ENCODE data around the gene IL22RA2. TPM values are rescaled to one million over a fixed set of nuclear protein-coding genes. Genes with fewer than 3 reads are reported as not detected.

Gene IL22RA2
- total and polyA plus RNA-seq, 12 donors: not detected

- no peaks in the 10 kb centered on the region for H3K9me3 ChIP-seq (replicated peaks in 1 of 3)
- H3K27me3 ChIP-seq: no peaks in the 10 kb centered on the region
- no peak for TF ChIP-seq POLR2A (IDR thresholded peaks at IDR 0.05)
- no peak for TF ChIP-seq CTCF (IDR thresholded peaks at IDR 0.05)
- no peak overlapping the region for H3K4me3 ChIP-seq
- H3K36me3 ChIP-seq (replicated peaks in 1 of 2): no peaks in the 10 kb centered on the region
- intact Hi-C loops (cut with DNase I): no loop called here
- no peak overlapping the region for H3K27ac ChIP-seq
- 90 to 94% (median 92%) methylated on average over 4 of the region's 4 CpGs for WGBS, 4 donors
- no peak for DNase-seq
- H3K4me1 ChIP-seq (replicated peaks in 1 of 2): no peaks in the 10 kb centered on the region
Observed at GRCh38 chr6:137146206-137146605, 27.2 kb downstream of the IL22RA2 start.

- H3K4me1 ChIP-seq (replicated peaks in 1 of 2): no peaks in the 10 kb centered on the region
- no peaks in the 10 kb centered on the region for H3K9me3 ChIP-seq (replicated peaks in 1 of 3)
- no peaks in the 10 kb centered on the region for H3K36me3 ChIP-seq (replicated peaks in 1 of 2)
- no peak for TF ChIP-seq CTCF (IDR thresholded peaks at IDR 0.05)
- no peak for TF ChIP-seq POLR2A (IDR thresholded peaks at IDR 0.05)
- 70 to 76% (median 70%) methylated on average over 4 of the region's 4 CpGs for WGBS, 4 donors
- no peak for DNase-seq
- no peak overlapping the region for H3K27ac ChIP-seq
- intact Hi-C loops (cut with DNase I): no loop called here
- no peaks in the 10 kb centered on the region for H3K27me3 ChIP-seq
- H3K4me3 ChIP-seq: no peak overlapping the region
Observed at GRCh38 chr6:137145421-137145820, 28.0 kb downstream of the IL22RA2 start.

GRCh38 chr6:137136065-137136464 lies 37.4 kb downstream of the IL22RA2 start:
- 58 to 73% (median 62%) methylated on average over 1 of the region's 1 CpG for WGBS, 4 donors
- intact Hi-C loops (cut with DNase I): no loop called here
- no peak for DNase-seq

GRCh38 chr6:137134483-137134882 lies 39.0 kb downstream of the IL22RA2 start:
- WGBS, 4 donors: 89 to 95% (median 93%) methylated on average over 1 of the region's 1 CpG
- intact Hi-C loops (cut with DNase I): no loop called here
- no peak for TF ChIP-seq CTCF (IDR thresholded peaks at IDR 0.05)
- no peak for TF ChIP-seq POLR2A (IDR thresholded peaks at IDR 0.05)
- Histone ChIP-seq H3K4me3 (no peak overlapping the region), H3K27ac (no peak overlapping the region), H3K4me1 (replicated peaks in 1 of 2) (no peaks in the 10 kb centered on the region), H3K9me3 (replicated peaks in 1 of 3) (peaks cover 0 to 7% (median 5%) of the 10 kb centered on the region in 3 donors), H3K27me3 (no peaks in the 10 kb centered on the region), H3K36me3 (replicated peaks in 1 of 2) (no peaks in the 10 kb centered on the region)
- DNase-seq: no peak

More at GRCh38 chr6:137136065-137136464, 37.4 kb downstream of the IL22RA2 start:
- TF ChIP-seq CTCF (IDR thresholded peaks at IDR 0.05): peak in 1 of 6 experiments; percentile 41
- no peak for TF ChIP-seq POLR2A (IDR thresholded peaks at IDR 0.05)
- H3K27ac ChIP-seq: no peak overlapping the region
- H3K27me3 ChIP-seq: no peaks in the 10 kb centered on the region
- no peaks in the 10 kb centered on the region for H3K36me3 ChIP-seq (replicated peaks in 1 of 2)
- no peaks in the 10 kb centered on the region for H3K4me1 ChIP-seq (replicated peaks in 1 of 2)
- H3K4me3 ChIP-seq: no peak overlapping the region
- peaks cover 0 to 7% (median 5%) of the 10 kb centered on the region in 3 donors for H3K9me3 ChIP-seq (replicated peaks in 1 of 3)
